GM13977 (cell line): Measurements from ENCODE around the gene SLC35E4.
"Not testable (repeated sequence)": the region's sequence is repeated elsewhere in the genome, so short reads cannot be mapped to it uniquely, and the experiment has no call there.

Source experiments
- DNase-seq: peaks from one replicate; pipeline ENCODE4 v3.0.0; 2012; ENCODE audit warnings: low spot score
- in situ Hi-C: fragments of 300-500 bp; cut with MboI; formaldehyde crosslinking; loops from one replicate; pipeline ENCODE4 v1.12.0; 2022; ENCODE audit warnings: low sequenced_read_pairs, low pct_unique_long_range_greater_than_20kb, mixed read lengths, inconsistent platforms; ENCODE audit not compliant: unreplicated experiment
- TF ChIP-seq, protein P1 (sequence below): IDR thresholded peaks from 2 replicates; pipeline ENCODE4 v1.5.1; 2012; ENCODE audit warnings: mild to moderate bottlenecking, control low read depth; ENCODE audit not compliant: insufficient read depth; ENCODE audit errors: extremely low read depth, missing control alignments

Gene SLC35E4

GRCh38 chr22:30626413-30626812 lies 9.2 kb upstream of the SLC35E4 start:
- TF ChIP-seq, protein P1, sequence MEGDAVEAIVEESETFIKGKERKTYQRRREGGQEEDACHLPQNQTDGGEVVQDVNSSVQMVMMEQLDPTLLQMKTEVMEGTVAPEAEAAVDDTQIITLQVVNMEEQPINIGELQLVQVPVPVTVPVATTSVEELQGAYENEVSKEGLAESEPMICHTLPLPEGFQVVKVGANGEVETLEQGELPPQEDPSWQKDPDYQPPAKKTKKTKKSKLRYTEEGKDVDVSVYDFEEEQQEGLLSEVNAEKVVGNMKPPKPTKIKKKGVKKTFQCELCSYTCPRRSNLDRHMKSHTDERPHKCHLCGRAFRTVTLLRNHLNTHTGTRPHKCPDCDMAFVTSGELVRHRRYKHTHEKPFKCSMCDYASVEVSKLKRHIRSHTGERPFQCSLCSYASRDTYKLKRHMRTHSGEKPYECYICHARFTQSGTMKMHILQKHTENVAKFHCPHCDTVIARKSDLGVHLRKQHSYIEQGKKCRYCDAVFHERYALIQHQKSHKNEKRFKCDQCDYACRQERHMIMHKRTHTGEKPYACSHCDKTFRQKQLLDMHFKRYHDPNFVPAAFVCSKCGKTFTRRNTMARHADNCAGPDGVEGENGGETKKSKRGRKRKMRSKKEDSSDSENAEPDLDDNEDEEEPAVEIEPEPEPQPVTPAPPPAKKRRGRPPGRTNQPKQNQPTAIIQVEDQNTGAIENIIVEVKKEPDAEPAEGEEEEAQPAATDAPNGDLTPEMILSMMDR: no peak
- in situ Hi-C loops: loop anchor here (25.0 kb wide), 1 partner anchor 261 kb away; no protein-coding TSS in a partner anchor
- DNase-seq: no peak

- TF ChIP-seq, protein P1: no peak
- DNase-seq: no peak
- in situ Hi-C loops: loop anchor here (25.0 kb wide), 1 partner anchor 260 kb away; no protein-coding TSS in a partner anchor
These were observed 8.1 kb upstream of the SLC35E4 start for GRCh38 chr22:30627471-30627870.

DNA sequence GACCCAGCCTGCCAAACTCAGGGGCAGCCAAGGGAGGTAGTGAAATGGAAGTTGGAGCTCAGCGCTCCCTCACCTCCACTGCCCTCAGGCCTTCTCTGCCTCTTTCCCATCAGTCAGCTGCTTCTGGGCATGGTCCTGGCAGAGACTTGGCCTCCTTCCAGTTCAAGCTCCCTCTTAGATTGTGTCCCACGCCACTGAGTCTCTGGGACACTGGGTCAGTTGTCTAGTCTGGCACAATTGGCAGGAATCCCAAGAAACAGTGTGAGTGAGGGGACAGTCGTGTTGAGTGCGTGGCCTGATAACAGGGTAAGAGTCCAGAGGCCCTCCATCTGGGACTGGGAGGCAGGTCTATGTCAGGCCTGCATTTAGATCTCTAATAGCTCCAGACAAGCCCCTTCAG lies 7.1 kb upstream of the SLC35E4 start:
- in situ Hi-C loops: loop anchor here (25.0 kb wide), 1 partner anchor 259 kb away; no protein-coding TSS in a partner anchor
- DNase-seq: no peak
- TF ChIP-seq, protein P1: no peak

DNA sequence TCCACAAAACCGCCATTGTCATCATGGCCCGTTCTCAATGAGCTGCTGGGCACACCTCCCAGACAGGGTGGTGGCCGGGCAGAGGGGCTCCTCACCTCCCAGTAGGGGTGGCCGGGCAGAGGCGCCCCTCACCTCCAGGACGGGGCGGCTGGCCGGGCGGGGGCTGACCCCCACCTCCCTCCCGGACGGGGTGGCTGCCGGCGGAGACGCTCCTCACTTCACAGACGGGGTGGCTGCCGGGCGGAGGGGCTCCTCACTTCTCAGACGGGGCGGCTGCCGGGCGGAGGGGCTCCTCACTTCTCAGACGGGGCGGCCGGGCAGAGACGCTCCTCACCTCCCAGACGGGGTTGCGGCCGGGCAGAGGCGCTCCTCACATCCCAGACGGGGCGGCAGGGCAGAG lies 4.1 kb upstream of the SLC35E4 start:
- in situ Hi-C loops: loop anchor here (25.0 kb wide), 1 partner anchor 256 kb away; no protein-coding TSS in a partner anchor
- DNase-seq: not testable (repeated sequence)

DNA sequence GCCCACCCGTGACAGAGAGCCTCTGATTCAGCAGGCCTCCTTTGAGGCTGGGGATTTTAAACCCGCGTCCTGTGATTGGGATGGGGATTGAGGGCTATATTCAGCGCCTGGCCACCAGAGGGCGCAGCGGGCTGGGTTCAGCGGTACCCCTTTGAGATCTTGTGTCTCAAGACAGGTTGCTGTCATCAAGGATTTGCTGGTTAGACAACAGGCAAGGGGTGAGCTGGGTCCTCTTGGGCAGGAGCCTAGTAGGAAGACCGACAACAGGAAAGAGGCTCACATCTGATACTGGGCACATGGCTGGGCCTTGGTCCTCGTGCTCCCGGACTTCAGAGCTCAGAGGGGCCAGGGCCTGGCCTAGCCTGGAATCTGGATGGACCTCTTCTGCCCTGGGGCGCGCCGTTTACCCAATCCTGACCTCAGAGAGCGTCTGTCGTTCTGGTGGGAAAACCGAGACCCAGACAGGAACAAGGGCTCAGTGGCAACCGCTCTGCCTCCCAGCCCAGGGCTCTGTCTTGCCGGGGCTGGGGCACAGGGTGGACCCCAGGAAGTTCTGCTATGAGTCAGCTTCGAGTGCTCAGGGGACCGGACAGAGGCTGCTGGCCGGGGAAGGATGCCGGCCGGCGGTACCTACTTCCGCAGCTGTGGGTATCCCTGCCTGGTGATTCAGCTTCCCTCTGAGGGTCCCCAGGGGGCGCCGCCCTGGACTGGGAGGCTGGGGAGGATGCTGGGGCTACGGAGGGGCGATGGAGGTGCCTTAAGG lies 929 bp upstream of the SLC35E4 start:
- TF ChIP-seq, protein P1: peak; percentile 89
- DNase-seq: peak; percentile 96
- in situ Hi-C loops: loop anchor here (5.0 to 25.0 kb wide), 2 partner anchors 123 to 253 kb away; no protein-coding TSS in a partner anchor

DNA sequence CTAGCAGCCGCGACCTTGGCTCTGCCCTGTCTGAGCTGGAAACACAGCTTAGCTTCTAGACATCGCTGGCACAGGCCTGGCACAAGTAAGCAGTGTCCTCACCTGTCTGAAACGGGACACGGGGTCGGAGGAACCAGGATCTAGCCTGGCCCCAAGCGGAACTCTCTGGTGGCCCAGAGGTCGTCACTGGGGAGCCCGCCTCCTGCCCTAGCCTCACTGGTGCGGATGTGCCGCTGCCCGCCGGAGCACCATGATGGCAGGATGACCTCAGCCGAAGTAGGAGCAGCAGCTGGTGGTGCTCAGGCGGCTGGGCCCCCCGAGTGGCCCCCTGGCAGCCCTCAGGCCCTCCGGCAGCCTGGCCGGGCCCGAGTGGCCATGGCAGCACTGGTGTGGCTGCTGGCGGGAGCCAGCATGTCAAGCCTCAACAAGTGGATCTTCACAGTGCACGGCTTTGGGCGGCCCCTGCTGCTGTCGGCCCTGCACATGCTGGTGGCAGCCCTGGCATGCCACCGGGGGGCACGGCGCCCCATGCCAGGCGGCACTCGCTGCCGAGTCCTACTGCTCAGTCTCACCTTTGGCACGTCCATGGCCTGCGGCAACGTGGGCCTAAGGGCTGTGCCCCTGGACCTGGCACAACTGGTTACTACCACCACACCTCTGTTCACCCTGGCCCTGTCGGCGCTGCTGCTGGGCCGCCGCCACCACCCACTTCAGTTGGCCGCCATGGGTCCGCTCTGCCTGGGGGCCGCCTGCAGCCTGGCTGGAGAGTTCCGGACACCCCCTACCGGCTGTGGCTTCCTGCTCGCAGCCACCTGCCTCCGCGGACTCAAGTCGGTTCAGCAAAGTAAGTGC lies 871 bp downstream of the SLC35E4 start:
- no peak for DNase-seq
- TF ChIP-seq, protein P1: no peak
- in situ Hi-C loops: loop anchor here (5.0 to 25.0 kb wide), 2 partner anchors 121 to 251 kb away; no protein-coding TSS in a partner anchor

- DNase-seq: no peak
- TF ChIP-seq, protein P1: no peak
- in situ Hi-C loops: loop anchor here (5.0 to 25.0 kb wide), 2 partner anchors 120 to 250 kb away; no protein-coding TSS in a partner anchor
These were observed 2.1 kb downstream of the SLC35E4 start for GRCh38 chr22:30637701-30638114.
